LNCaP clone FGC (cell line): ENCODE results near the gene BSPH1.

Source experiments
- DNase-seq: peaks from one replicate; pipeline ENCODE4 v3.0.0-alpha.2; 2011; ENCODE audit warnings: low read depth
- H3K4me3 ChIP-seq: 2 replicates; pipeline ENCODE4 v1.5.1; 2011; ENCODE audit warnings: mild to moderate bottlenecking, low read depth, low read length, control low read depth
- TF ChIP-seq, protein P1 (sequence below): IDR thresholded peaks from 2 replicates; pipeline ENCODE4 v1.5.1; 2012; ENCODE audit warnings: mild to moderate bottlenecking; ENCODE audit not compliant: control insufficient read depth, insufficient read depth; ENCODE audit errors: extremely low read depth

Gene BSPH1, protein sequence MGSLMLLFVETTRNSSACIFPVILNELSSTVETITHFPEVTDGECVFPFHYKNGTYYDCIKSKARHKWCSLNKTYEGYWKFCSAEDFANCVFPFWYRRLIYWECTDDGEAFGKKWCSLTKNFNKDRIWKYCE

DNA sequence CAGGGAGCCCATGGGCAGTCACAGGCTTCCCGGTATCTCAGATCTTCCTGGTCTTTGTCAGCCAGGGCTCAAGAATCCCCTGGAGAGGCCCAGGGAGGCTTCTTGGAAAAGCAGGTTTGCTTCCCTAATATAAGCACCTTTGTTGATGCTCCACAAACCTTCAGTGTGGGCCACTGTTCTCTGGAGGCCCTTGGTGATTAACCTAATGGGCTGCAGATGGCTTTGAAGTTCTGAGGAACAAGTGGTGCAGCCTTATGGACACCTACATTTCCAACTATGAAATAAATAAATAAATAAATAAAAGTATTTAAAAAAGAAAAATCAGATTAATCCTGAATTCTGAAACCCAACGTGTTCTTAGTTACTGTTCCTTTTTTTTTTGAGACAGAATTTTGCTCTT, at the start of gene BSPH1:
Gene BSPH1 (minus strand): TSS at position 101 of the 400 bp plus-strand sequence. CDS start 89 bp downstream, at position 12.
- TF ChIP-seq, protein P1, sequence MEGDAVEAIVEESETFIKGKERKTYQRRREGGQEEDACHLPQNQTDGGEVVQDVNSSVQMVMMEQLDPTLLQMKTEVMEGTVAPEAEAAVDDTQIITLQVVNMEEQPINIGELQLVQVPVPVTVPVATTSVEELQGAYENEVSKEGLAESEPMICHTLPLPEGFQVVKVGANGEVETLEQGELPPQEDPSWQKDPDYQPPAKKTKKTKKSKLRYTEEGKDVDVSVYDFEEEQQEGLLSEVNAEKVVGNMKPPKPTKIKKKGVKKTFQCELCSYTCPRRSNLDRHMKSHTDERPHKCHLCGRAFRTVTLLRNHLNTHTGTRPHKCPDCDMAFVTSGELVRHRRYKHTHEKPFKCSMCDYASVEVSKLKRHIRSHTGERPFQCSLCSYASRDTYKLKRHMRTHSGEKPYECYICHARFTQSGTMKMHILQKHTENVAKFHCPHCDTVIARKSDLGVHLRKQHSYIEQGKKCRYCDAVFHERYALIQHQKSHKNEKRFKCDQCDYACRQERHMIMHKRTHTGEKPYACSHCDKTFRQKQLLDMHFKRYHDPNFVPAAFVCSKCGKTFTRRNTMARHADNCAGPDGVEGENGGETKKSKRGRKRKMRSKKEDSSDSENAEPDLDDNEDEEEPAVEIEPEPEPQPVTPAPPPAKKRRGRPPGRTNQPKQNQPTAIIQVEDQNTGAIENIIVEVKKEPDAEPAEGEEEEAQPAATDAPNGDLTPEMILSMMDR = no peak
- no peak within 1 kb of the TSS for H3K4me3 ChIP-seq
- no peak for DNase-seq

DNA sequence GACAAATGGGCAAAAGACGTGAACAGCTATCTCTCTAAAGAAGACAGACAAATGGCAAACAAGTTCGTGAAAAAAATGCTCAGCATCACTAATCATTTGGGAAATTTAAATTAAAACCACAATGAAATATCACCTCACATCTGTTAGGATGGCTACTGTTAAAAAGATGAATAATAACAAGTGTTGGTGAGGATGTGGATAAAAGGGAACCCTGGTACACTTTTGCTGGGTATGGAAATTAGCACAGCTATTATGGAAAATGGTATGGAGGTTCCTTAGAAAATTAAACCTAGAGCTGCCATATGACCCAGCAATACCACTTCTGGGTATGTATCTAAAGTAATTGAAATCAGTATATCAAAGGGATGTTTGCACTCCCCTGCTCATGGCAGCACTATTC, 44.8 kb upstream of the BSPH1 start:
- TF ChIP-seq, protein P1 = no peak
- no peak for DNase-seq
- H3K4me3 ChIP-seq = no peak overlapping the region

DNA sequence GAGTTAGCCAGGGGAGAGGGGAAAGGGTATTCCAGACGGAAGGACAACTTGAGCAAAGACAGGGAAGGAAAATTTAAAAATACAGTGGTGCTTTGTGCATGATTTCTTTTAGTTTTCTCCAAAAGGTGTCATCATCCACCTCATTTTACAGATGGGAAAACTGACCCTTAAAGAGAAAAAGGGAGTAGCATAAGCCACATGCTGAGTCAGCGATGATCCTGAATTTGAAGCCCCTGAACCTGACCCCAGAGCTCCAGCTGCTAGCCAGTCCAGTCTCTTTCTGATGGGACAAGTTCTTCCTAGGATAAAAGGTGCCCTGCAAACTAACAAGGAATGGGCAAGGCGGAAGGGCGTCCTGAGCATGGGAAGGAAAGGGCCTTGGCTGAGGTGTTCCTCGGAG, 41.6 kb upstream of the BSPH1 start:
- TF ChIP-seq, protein P1 = no peak
- no peak overlapping the region for H3K4me3 ChIP-seq
- no peak for DNase-seq

DNA sequence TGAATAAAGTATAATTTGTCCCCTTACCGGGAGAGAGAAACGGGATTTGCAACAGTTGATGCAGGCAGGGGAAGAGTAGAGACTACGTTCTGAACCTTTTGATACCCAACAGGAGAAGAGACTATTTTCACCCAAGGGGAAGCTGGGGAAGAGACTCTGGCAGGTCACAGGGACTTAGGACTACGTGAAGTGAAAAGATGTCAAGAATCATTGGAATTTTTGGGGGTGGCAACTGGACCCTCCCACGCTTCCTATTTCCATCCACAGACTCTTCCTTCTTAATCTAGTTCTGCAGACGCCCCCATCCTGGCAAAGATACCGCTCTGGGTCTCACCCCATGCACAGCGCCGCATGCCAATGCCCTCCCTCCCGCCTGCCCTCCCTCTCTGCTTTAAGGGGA, 38.1 kb upstream of the BSPH1 start:
- DNase-seq = no peak
- H3K4me3 ChIP-seq = no peak overlapping the region
- TF ChIP-seq, protein P1 = no peak

DNA sequence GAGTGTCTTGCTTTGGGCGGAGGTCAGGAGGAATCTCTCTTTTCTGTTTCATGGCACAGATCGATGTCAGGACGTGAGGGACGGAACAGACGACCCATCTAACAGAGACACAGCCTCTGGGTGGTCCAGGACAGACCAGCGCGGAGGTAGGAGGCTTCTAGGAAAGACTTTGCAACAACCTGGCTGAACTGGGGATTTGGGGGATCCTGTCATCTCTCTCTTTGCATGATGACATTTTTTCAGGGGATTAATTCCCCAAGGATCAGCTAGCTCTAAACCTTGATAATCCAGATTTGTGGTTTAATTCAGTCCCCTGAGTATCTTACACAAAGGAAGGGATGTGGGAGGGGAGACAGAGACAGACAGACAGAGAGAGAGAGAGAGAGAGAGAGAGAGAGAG, 37.5 kb upstream of the BSPH1 start:
- DNase-seq = no peak
- TF ChIP-seq, protein P1 = no peak
- H3K4me3 ChIP-seq = no peak overlapping the region

DNA sequence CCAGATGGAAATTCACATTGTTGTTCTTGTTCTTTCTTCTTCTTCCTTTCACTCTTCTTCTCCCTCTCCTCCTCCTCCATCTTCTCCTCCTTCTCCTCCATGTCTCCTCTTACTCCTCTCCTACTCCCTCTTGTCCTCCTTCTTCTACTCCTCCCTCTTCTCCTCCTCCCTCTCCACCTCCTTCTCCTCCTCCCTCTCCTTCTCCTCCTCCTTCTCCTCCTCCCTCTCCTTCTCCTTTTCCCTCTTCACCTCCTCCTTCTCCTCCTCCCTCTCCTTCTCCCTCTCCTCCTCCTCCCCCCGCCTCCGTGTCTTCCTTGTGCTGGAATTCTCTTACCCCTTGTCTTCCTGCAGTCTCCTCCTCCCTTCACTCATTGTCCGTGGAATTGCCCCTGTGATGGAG, 33.5 kb upstream of the BSPH1 start:
- no peak overlapping the region for H3K4me3 ChIP-seq
- TF ChIP-seq, protein P1 = no peak
- no peak for DNase-seq

DNA sequence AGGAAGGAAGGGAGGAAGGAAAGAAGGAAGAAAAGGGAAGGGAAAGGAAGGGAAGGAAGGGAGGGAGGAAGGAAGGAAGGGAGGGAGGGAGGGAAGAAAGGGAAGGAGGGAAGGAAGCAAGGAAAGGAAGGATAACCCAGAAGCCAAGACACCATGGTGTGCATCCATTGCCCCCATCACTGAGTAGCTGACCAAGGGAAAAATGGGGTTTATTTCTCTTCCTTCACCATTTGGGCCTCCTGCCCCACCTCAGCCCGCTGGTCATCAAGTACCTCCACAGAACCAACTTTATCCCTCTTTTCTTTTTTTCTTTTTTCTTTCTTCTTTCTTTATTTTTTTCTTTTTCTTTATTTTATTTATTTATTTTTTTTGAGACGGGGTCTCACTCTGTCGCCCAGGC, 31.5 kb upstream of the BSPH1 start:
- TF ChIP-seq, protein P1 = no peak
- H3K4me3 ChIP-seq = no peak overlapping the region
- DNase-seq = no peak
